GM21367 (cell line): ENCODE measurements around the gene LCN1.

Experiments used
- ATAC-seq: cut with Tn5 transposase; IDR thresholded peaks from one replicate; pipeline ENCODE4 v1.9.1; 2021; ENCODE audit not compliant: unreplicated experiment

Gene LCN1

DNA sequence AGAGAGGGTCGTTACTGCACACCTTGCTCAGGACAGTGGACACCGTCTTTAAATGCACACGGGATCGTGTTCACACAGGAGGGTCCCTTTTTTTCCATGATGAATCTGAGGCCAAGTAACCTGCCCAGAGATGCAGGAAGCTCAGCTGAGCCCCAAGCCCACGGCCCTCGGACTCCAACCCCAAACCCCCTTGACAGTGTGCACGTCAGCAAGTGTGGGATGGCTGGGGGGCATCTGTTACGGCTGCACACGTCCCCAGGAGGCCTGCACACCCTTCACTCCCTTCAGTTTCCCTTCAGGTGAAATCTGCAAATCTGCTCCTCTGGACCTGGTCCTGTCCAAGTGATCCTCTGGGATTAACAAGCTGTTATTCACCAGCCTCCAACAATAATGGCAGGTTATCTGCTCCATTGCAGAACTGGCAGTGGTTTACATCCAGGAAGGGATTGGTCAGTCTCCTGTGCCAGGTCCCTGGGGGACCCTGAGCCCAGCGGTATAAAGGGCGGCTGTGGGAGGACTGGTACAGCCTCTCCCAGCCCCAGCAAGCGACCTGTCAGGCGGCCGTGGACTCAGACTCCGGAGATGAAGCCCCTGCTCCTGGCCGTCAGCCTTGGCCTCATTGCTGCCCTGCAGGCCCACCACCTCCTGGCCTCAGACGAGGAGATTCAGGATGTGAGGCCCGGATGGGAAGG is at the start of gene LCN1:
LCN1 (plus strand) TSS at position 525 of the 692 bp plus-strand sequence; CDS start at position 583, 58 bp downstream.
- no peak for ATAC-seq

DNA sequence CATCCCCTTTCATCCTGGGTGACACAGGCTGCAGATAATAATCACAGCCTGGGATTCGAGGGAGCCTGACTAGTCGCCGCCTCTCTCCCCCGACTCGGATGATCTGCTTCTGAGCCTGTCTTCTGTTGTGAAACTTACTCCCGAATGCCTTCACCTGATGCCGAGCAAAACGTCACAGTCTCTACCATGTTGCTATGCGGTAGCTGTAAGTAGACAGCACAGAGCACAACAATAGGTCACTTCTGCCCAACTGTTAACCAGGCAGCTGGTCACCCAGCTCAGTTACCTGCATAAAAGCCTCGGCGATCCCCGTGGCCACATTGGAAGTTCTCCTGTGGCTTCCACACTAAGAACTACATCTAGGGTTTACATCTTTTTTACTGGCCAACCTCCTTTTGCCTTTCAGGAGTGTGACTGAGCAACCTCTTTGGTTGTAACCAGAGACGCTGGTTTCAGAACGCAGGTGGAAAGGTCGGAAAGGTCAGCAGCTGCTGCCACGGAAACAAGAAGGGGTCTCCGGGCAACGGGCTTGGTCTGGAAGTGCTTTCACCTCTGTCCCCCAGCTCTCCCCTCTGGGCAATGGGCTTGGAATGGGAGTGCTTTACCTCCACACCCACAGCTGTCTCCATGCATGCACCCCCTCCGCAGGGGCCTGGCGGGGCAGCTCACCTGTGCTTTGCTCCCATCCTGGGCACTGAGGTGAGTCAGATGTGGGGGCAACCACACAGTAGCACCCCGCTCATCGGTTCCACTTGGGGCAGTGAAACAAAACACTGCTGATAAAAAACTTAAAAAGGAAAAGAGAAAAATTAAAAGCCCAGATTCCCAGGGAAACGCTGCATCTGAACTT is 49.2 kb upstream of the LCN1 start:
- ATAC-seq, result no peak

DNA sequence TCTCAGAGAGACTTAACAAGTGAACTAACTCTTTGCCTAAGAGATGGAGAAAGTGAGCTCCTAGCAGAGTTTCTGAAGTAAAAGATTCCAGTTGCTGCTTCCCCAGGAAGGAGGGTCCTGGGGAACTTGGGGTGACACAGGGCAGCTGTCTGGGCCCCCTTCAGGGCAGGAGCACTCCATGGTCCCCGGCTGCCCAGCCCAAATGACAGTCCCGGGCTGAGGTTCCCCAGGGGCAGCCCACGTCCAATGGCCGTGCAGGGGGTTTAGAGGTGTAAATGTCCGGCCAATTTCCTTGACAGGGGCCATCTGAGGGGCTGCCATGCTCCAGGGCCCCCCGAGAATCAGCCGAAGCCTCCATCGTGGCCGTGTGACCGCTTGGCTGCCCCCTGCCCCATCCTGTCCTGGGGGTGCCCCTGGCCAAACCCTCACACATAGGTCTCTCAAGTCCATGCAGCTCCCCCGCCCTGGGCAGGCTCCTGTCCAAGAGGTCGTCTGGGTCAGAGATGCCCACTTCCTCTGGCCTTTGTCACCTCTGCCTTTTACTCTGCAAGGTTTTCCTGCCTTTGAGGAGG is 47.2 kb upstream of the LCN1 start:
- ATAC-seq, result no peak

DNA sequence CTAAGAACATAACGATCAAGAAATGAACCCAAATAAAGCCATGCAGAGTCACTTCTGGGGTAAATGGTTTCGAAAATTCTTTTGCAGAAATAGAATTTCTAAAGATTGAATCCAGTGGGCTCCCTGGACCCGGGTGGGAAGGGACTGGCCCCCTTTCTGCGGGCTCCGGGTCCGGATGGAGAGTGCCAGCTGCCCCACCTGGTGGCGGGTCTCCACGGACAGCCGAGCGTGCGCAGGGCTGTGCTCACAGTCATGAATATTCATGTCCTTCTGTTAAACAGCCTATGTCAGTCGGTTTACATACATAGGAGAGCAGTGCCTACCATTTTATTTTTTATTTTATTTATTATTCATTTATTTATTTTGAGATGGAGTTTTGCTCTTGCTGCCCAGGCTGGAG is 46.3 kb upstream of the LCN1 start:
- ATAC-seq, result no peak

DNA sequence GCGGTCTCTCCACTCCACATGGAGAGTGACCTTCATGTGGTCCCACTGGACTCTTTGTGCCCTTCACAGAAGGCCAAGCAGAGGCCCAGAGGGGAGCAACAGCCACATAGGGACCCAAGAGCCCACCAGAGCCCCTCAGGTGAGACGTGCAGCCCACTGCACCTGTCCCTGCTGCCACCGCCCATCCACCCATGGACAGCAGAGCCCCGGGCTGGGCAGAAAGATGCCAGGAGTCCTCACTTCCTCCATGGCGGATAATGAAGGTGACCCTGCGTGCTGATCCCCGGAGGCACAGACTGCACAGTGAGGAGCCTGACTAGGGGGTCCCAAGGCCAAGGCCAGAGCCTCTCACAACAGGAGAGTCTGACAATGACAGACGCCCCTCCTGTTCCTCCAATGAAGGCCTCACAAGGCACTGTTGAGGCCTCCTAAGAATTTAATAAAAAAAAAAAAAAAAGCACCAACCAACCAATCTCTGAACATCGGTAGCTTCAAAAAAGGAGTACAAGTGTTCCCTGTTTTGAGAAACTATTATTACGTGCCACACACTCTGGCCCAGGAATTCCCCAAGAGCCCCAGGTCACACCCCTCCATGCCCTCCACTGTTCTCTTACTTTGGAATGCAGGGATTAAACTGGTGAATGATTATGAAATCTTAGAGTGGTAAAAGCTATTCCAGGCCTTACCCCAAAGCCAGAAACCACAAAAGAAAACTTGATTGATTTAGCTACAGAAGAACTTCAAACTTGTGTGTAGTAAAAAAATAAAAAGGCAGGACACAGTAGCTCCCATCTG is 44.5 kb upstream of the LCN1 start:
- no peak for ATAC-seq

- ATAC-seq, result no peak
These were observed 43.0 kb upstream of the LCN1 start for GRCh38 chr9:135478191-135478590.

GRCh38 chr9:135478829-135479468 is 42.3 kb upstream of the LCN1 start:
- no peak for ATAC-seq

- no peak for ATAC-seq
These were observed 41.7 kb upstream of the LCN1 start, which contains the start of gene PPP1R26 for GRCh38 chr9:135479469-135480052. Gene PPP1R26 (plus strand): TSS chr9:135479782. CDS start chr9:135484511, 4,729 bp downstream.

DNA sequence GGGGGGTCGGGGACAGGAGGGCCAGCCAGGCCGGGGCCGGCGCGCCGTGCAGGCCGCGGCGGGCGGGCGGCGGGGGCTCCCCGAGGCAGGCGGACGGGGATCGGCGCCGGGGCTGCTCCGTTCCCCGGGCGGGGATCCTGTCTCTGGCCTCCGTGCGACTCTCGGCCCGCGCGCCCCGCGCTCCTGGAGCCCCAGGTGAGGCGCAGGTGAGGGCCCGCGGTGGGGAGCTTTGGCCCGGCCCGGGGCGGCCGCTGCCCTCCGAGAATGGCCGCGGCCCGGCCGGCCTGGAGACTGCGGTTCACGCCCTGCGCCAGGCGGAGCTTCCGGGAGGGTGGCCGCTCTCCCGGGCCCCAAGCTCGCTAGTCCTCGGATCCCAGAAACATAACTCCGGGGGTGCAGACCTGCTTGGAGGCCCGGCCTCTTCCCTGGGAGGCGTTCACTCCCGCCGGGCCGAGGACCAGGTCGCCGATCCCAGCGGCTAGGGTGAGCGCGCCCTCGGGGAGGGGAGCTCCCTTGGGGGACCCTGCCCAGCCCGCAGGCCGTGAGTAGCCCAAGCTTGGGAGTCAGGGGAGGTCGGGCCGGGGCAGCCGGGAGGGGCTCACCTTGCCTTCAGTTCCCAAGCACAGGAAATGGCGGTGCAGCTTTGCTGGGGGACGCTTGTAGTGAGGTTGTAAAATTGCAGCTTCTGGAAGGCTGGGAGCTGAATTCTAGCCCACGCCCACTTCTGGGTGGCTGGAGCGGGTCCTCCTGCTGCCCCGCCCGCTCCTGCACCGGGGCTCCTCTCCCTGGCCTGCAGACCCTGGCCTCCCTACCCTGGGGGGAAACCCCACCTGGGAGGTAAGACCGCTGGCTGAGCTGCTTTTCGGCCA is 40.9 kb upstream of the LCN1 start:
- ATAC-seq, result no peak

DNA sequence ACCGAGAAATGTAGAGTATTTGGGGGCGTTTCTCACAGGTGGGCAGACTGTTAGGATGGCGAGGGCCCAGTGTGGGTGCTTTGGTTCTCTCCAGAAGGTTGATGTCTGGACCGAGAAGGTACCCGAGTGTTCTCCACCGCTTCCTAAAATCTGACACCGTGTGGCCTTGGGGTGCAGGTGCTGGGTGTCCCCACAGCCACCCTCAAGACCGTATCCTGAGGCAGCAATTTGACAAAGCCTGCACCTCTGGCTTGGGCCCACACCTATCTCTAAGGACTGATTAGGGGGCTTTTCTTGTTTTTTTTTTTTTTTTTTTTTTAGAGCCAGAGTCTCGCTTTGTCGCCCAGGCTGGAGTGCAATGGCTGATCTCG is 40.3 kb upstream of the LCN1 start:
- ATAC-seq, result no peak

DNA sequence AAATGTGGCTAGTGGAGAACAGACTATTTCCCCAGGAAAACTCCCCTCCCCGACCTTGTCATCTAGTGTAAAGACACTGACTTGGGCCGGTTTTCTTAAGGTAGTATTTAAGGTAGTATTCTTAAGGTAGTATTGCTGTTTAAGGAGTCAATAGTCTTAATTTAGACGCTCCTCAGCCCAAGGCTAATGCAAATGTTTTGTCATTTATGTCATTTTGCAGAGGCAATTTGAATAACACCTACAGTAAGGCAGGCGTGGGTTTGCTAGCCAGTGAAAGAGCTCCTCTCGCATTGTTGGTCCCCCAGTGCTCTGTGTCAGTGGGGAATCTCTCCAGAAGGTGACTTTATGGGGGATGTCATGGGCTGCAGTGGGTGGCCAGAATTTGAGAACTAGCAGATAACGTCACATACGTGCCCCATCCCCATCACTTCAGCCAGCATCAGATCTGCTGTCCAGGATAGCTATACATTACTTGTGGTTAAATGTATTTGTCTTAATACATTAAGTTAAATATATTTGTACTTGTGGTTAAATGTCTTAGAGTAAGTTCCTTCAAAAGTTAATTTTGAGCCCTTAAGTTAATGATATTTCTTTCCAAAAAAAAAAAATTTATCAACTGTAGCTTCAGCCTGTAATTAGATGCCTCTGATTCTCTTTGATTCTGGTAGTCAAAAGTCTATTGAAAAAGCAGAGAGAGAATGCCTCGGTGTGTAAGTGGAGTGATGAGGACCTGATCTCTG is 39.1 kb upstream of the LCN1 start:
- no peak for ATAC-seq

- ATAC-seq, result no peak
These were observed 36.6 kb upstream of the LCN1 start for GRCh38 chr9:135484460-135485277.

DNA sequence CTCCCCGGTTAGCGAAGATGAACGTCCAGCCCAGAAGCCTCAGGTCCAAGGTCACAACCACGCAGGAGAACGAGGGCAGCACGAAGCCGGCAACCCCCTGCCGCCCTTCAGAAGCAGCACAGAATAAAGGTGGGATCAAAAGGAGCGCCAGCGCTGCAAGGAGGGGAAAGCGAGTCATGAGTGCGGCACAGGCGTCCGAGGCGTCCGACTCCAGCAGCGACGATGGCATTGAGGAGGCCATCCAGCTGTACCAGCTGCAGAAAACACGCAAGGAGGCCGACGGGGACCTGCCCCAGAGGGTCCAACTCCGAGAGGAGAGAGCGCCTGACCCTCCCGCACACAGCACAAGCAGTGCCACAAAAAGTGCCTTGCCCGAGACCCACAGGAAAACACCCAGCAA is 35.9 kb upstream of the LCN1 start:
- ATAC-seq, result no peak

GRCh38 chr9:135485832-135486231 is 35.4 kb upstream of the LCN1 start:
- ATAC-seq, result no peak

GRCh38 chr9:135486267-135487065 is 34.8 kb upstream of the LCN1 start:
- no peak for ATAC-seq

DNA sequence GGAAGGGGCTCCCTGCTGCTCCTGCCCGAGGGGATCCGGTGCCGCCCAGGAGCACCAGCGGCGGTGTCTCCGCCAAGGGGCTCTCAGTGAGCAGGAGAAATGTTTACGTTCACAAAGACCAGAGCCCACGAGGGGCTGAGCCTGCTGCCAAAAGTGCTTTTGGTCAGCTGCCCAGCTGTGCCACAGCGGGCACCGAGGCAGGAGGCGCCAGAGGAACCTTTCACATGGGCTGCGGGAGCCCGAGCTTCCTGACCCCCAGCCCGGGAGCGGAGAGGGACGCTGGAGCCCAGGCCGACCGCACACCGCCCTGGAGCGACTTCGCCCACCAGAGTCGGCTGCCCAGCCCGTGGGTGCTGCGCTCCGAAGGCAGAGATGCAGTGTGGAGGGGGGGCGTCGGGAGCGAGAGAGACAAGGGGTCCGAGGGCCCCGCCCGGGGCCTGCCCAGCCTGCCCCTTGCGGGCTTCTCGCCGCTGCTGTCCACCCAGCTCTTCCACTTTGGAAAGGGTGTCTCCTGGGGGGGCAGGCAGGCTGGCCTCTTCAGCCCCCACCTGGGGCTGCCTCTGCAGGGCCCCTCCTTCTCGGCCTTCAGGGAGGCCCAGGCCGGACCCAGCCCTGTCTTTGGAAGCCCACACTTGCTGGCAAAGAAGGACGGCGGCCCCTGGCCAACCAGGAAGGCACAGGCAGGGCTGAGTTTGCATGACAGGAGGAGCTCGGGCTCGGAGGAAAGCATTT is 33.8 kb upstream of the LCN1 start:
- no peak for ATAC-seq

DNA sequence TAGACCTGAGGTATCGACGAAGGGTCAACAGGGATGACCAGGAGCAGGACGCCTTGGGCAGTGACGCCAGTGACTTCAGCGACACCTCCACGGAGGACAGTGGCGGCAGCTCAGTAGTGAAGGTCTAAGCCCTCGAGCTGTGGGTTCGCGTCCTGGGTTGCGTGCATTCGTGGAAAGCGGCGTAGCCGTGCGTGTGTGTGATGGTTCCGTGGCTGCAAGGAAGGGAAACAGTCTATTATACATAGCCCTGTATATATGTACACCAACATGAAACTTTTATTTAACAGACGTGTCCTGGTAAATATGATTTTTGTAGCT is 33.3 kb upstream of the LCN1 start:
- no peak for ATAC-seq
